Stimulated activated CD4-positive, alpha-beta T cell treated with anti-CD3 and anti-CD28 coated beads, Interleukin-2, amount 100 ng/mL, for 24 hours (primary cell): ENCODE measurements around the gene CAMSAP1.
A peak's percentile ranks its signal among the peaks of the same experiment; 100 is the strongest.
"Not testable (repeated sequence)": the region's sequence is repeated elsewhere in the genome, so short reads cannot be mapped to it uniquely, and the experiment has no call there.

Experiments used
- DNase-seq, 2 donors: peaks; one replicate each; pipeline ENCODE4 v3.0.0-alpha.2; 2020

CAMSAP1 gene

GRCh38 chr9:135907431-135908092 lies at the start of gene CAMSAP1:
Gene CAMSAP1 (minus strand): TSS chr9:135907546. CDS start chr9:135907159, 387 bp downstream.
- DNase-seq, result peak; percentile 93 to 94

- no peak for DNase-seq
Observed at GRCh38 chr9:135956802-135957174, 49.4 kb upstream of the CAMSAP1 start.

GRCh38 chr9:135955934-135956801 lies 48.8 kb upstream of the CAMSAP1 start:
- DNase-seq, result no peak

- no peak for DNase-seq
Observed at GRCh38 chr9:135952664-135953206, 45.4 kb upstream of the CAMSAP1 start.

- no peak for DNase-seq
Observed at GRCh38 chr9:135951889-135952663, 44.7 kb upstream of the CAMSAP1 start.

- not testable (repeated sequence) for DNase-seq
Observed at GRCh38 chr9:135951310-135951709, 44.0 kb upstream of the CAMSAP1 start.

- DNase-seq, result not testable (repeated sequence)
Observed at GRCh38 chr9:135950841-135951240, 43.5 kb upstream of the CAMSAP1 start.

- DNase-seq, result no peak
Observed at GRCh38 chr9:135950135-135950682, 42.9 kb upstream of the CAMSAP1 start.

GRCh38 chr9:135949501-135950134 lies 42.3 kb upstream of the CAMSAP1 start:
- no peak for DNase-seq

GRCh38 chr9:135948968-135949367 lies 41.6 kb upstream of the CAMSAP1 start:
- DNase-seq, result no peak

- no peak for DNase-seq
Observed at GRCh38 chr9:135948446-135948845, 41.1 kb upstream of the CAMSAP1 start.

- no peak for DNase-seq
Observed at GRCh38 chr9:135947582-135947981, 40.2 kb upstream of the CAMSAP1 start.

- DNase-seq, result not testable (repeated sequence)
Observed at GRCh38 chr9:135947105-135947504, 39.8 kb upstream of the CAMSAP1 start.

- DNase-seq, result no peak
Observed at GRCh38 chr9:135946392-135946994, 39.1 kb upstream of the CAMSAP1 start.

- DNase-seq, result no peak
Observed at GRCh38 chr9:135945969-135946368, 38.6 kb upstream of the CAMSAP1 start.

GRCh38 chr9:135944444-135945252 lies 37.3 kb upstream of the CAMSAP1 start:
- DNase-seq, result no peak

- DNase-seq, result not testable (repeated sequence)
Observed at GRCh38 chr9:135943604-135944003, 36.3 kb upstream of the CAMSAP1 start.

- no peak for DNase-seq
Observed at GRCh38 chr9:135941288-135941995, 34.1 kb upstream of the CAMSAP1 start.

- peak; percentile 46 to 58 for DNase-seq
Observed at GRCh38 chr9:135939351-135940265, 32.3 kb upstream of the CAMSAP1 start.
